RWPE2 (cell line): Measurements from ENCODE around the gene TIMM29.
A peak's percentile ranks its signal among the peaks of the same experiment; 100 is the strongest.

Experiments
- ATAC-seq: fragments of 200-7000 bp; cut with Tn5 transposase; 3 replicates; pipeline ENCODE4 v1.9.1; 2021; ENCODE audit warnings: low read depth
- DNase-seq: peaks from one replicate; pipeline ENCODE4 v3.0.0-alpha.2; 2020; ENCODE audit warnings: low spot score
- H3K27ac ChIP-seq: fragments of 450-650 bp; 2 replicates; pipeline ENCODE4 v1.5.1; 2017; ENCODE audit warnings: mild to moderate bottlenecking; ENCODE audit not compliant: poor library complexity, severe bottlenecking
- H3K27me3 ChIP-seq: fragments of 250-450 bp; sonication (Bioruptor Pico); 2 replicates; pipeline ENCODE4 v1.5.1; 2021; ENCODE audit warnings: mild to moderate bottlenecking, moderate library complexity; ENCODE audit not compliant: insufficient read depth, poor library complexity, severe bottlenecking
- H3K36me3 ChIP-seq: fragments of 250-450 bp; sonication (Bioruptor Pico); 2 replicates; pipeline ENCODE4 v1.5.1; 2020; ENCODE audit warnings: low read depth, mild to moderate bottlenecking, moderate library complexity
- H3K4me1 ChIP-seq: fragments of 250-450 bp; sonication (Bioruptor Pico); 2 replicates; pipeline ENCODE4 v1.5.1; 2021; ENCODE audit warnings: mild to moderate bottlenecking, moderate library complexity; ENCODE audit not compliant: insufficient read depth, poor library complexity, severe bottlenecking
- H3K4me3 ChIP-seq: fragments of 250-450 bp; sonication (Bioruptor Pico); 2 replicates; pipeline ENCODE4 v1.5.1; 2021; ENCODE audit warnings: mild to moderate bottlenecking, moderate library complexity; ENCODE audit not compliant: severe bottlenecking
- H3K9me3 ChIP-seq: fragments of 250-450 bp; sonication (Bioruptor Pico); 2 replicates; pipeline ENCODE4 v1.5.1; 2021; ENCODE audit warnings: mild to moderate bottlenecking, moderate library complexity; ENCODE audit not compliant: severe bottlenecking
- CTCF ChIP-seq: fragments of 450-650 bp; IDR thresholded peaks from one replicate; pipeline ENCODE4 v1.5.1; 2017; ENCODE audit warnings: mild to moderate bottlenecking, moderate library complexity; ENCODE audit not compliant: poor library complexity, severe bottlenecking

Gene TIMM29

DNA sequence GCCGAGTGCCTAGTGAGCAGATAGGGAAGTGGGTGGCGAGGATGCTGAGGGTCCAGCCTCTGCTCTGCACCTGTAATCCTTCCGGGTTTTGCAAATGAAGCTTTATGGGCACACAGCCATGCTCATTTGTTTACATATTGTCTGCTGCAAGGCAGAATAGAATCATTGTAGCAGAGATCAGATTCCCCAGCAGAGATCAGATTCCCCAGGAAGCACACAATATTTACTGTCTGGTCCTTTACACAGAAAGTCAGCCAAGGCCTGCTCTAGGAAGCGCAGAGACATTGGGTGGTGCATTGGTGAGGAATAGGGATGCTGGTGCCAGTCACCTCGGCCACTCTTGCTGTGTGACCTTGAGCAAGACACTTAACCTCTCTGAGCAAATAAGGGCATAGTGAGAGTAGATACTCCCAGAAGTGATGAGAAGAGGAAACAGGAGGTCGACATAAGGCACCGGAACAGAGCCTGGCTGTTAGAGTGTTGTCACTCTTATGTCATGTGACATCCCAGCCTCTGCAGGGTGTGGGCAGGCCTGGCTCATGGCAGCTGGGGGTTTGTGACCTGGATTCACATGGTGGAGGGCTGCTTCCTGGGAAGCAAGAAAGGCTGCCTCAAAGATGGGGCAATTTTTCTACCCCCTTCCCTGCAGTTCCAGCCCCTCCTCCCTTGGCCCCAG is 31.6 kb upstream of the TIMM29 start:
- no peak for TF ChIP-seq CTCF
- no peaks in the 10 kb centered on the region for H3K36me3 ChIP-seq
- no peaks in the 10 kb centered on the region for H3K9me3 ChIP-seq
- H3K27ac ChIP-seq, result no peak overlapping the region
- no peak for ATAC-seq
- peaks cover 8% of the 10 kb centered on the region for H3K4me1 ChIP-seq
- H3K27me3 ChIP-seq, result no peaks in the 10 kb centered on the region
- DNase-seq, result no peak
- no peak overlapping the region for H3K4me3 ChIP-seq

- Histone ChIP-seq H3K27me3 (no peaks in the 10 kb centered on the region), H3K27ac (peak overlapping the region; percentile 39), H3K4me1 (peaks cover 8% of the 10 kb centered on the region), H3K36me3 (no peaks in the 10 kb centered on the region), H3K9me3 (no peaks in the 10 kb centered on the region), H3K4me3 (no peak overlapping the region)
- ATAC-seq, result peak; percentile 37
- no peak for TF ChIP-seq CTCF
- no peak for DNase-seq
These were observed 30.0 kb upstream of the TIMM29 start for GRCh38 chr19:10898633-10899032.

GRCh38 chr19:10899151-10899653 is 29.4 kb upstream of the TIMM29 start:
- H3K4me1 ChIP-seq, result peaks cover 8% of the 10 kb centered on the region
- TF ChIP-seq CTCF, result no peak
- no peaks in the 10 kb centered on the region for H3K36me3 ChIP-seq

GRCh38 chr19:10907925-10908324 is 20.7 kb upstream of the TIMM29 start:
- no peak overlapping the region for H3K4me3 ChIP-seq
- no peaks in the 10 kb centered on the region for H3K9me3 ChIP-seq
- DNase-seq (no peak), ATAC-seq (no peak)
- H3K27ac ChIP-seq, result no peak overlapping the region
- peaks cover 24% of the 10 kb centered on the region for H3K36me3 ChIP-seq
- TF ChIP-seq CTCF, result no peak
- H3K4me1 ChIP-seq, result no peaks in the 10 kb centered on the region
- no peaks in the 10 kb centered on the region for H3K27me3 ChIP-seq

More at GRCh38 chr19:10899151-10899653, 29.4 kb upstream of the TIMM29 start:
- Histone ChIP-seq H3K9me3 (no peaks in the 10 kb centered on the region), H3K27ac (peak overlapping the region; percentile 39), H3K4me3 (no peak overlapping the region), H3K27me3 (no peaks in the 10 kb centered on the region)
- DNase-seq (no peak), ATAC-seq (peak; percentile 84)

DNA sequence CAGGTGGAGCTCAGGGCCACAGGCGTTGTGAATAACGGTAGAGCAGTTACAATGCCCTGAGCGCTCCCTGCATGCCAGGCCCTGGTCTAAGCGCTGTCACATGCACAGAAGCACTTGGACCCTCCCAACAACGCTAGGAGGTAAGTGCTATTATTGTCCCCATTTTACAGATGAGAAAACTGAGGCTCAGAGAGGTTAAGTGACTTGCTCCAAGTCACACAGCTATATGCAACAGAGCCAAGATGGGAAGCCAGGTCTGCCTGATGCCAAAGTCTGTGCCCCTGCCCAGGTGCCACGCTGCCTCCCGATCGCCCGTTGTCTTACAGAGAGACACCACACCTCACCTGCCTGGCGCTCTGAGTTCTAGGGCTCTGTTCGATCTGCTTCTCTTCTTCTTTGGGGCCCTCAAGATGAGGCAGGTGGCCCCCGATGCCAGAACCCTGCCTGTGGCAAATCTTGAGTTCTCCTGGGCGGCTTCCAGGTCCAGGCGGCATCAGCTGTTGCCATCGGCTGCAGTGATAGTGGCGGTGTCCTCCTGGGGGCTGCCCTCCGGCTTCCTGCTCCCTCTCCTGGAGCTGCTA is 20.1 kb upstream of the TIMM29 start:
- no peak for TF ChIP-seq CTCF
- no peak for ATAC-seq
- H3K4me3 ChIP-seq, result no peak overlapping the region
- DNase-seq, result no peak
- no peaks in the 10 kb centered on the region for H3K4me1 ChIP-seq
- H3K27ac ChIP-seq, result no peak overlapping the region
- peaks cover 24% of the 10 kb centered on the region for H3K36me3 ChIP-seq
- no peaks in the 10 kb centered on the region for H3K27me3 ChIP-seq
- no peaks in the 10 kb centered on the region for H3K9me3 ChIP-seq
